ENCODE data around the gene TEKT2.

TEKT2 gene

GRCh38 chr1:36068866-36069265 lies 15.0 kb upstream of the TEKT2 start:
- no peaks in the 10 kb centered on the region for H3K27me3 ChIP-seq (ENCODE audit: insufficient read depth, low read length, poor library complexity, severe bottlenecking)
- H3K9me2 ChIP-seq (replicated peaks; ENCODE audit: low read depth, low read length): no peaks in the 10 kb centered on the region
- H2AFZ ChIP-seq (ENCODE audit: low read length): no peak overlapping the region
- no peaks in the 10 kb centered on the region for H3K4me1 ChIP-seq (ENCODE audit: insufficient read depth, low read length, poor library complexity, severe bottlenecking)
- no peak overlapping the region for H3K9ac ChIP-seq (ENCODE audit: low read depth, low read length, poor library complexity, severe bottlenecking)
- H3F3A ChIP-seq (ENCODE audit: low read depth): no peaks in the 10 kb centered on the region
- no peak for TF ChIP-seq CTCF (conservative IDR thresholded peaks at IDR 0.05; ENCODE audit: low read length)
- TF ChIP-seq EZH2phosphoT487 (IDR thresholded peaks at IDR 0.05; ENCODE audit: borderline replicate concordance): no peak
- no peaks in the 10 kb centered on the region for H3K79me2 ChIP-seq (ENCODE audit: insufficient read depth, low read length)
- H4K20me1 ChIP-seq (ENCODE audit: insufficient read depth, low read length, poor library complexity, severe bottlenecking): no peaks in the 10 kb centered on the region
- no peaks in the 10 kb centered on the region for H3K9me3 ChIP-seq (ENCODE audit: insufficient read depth, low read depth, low read length)
- H3K4me3 ChIP-seq (ENCODE audit: low read length, poor library complexity, severe bottlenecking): no peak overlapping the region
- no peaks in the 10 kb centered on the region for H3K36me3 ChIP-seq (ENCODE audit: insufficient read depth, low read length)
- no peak overlapping the region for H3K4me2 ChIP-seq (ENCODE audit: low read depth, low read length, poor library complexity, severe bottlenecking)

DNA sequence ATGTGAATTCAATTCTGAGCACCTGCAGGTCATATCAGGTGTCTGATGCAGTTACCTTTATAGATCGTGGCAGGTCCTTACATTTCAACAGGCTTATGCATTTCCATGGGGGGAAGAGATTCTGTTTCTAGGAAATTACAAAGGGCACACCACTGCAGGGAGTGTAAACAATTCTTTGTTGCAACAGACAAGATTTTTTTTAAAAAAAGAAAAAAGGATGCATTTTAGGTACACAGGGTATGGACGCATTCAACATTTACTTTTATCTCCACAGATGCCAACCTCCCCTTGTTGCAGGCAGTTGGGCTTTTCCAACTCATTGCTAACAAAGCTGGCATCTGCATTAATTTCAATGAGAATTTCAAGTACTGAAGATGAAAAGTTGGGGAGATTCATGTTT lies 13.5 kb upstream of the TEKT2 start:
- Histone ChIP-seq H3K4me1 (ENCODE audit: insufficient read depth, low read length, poor library complexity, severe bottlenecking) (no peaks in the 10 kb centered on the region), H3K9me2 (replicated peaks; ENCODE audit: low read depth, low read length) (no peaks in the 10 kb centered on the region), H3K36me3 (ENCODE audit: insufficient read depth, low read length) (no peaks in the 10 kb centered on the region), H3K9me3 (ENCODE audit: insufficient read depth, low read depth, low read length) (no peaks in the 10 kb centered on the region), H2AFZ (ENCODE audit: low read length) (no peak overlapping the region), H4K20me1 (ENCODE audit: insufficient read depth, low read length, poor library complexity, severe bottlenecking) (no peaks in the 10 kb centered on the region), H3K9ac (ENCODE audit: low read depth, low read length, poor library complexity, severe bottlenecking) (no peak overlapping the region), H3K79me2 (ENCODE audit: insufficient read depth, low read length) (no peaks in the 10 kb centered on the region), H3K27me3 (ENCODE audit: insufficient read depth, low read length, poor library complexity, severe bottlenecking) (no peaks in the 10 kb centered on the region), H3K4me2 (ENCODE audit: low read depth, low read length, poor library complexity, severe bottlenecking) (no peak overlapping the region), H3K4me3 (ENCODE audit: low read length, poor library complexity, severe bottlenecking) (no peak overlapping the region), H3F3A (ENCODE audit: low read depth) (no peaks in the 10 kb centered on the region)
- no peak for TF ChIP-seq CTCF (conservative IDR thresholded peaks at IDR 0.05; ENCODE audit: low read length)
- no peak for TF ChIP-seq EZH2phosphoT487 (IDR thresholded peaks at IDR 0.05; ENCODE audit: borderline replicate concordance)

DNA sequence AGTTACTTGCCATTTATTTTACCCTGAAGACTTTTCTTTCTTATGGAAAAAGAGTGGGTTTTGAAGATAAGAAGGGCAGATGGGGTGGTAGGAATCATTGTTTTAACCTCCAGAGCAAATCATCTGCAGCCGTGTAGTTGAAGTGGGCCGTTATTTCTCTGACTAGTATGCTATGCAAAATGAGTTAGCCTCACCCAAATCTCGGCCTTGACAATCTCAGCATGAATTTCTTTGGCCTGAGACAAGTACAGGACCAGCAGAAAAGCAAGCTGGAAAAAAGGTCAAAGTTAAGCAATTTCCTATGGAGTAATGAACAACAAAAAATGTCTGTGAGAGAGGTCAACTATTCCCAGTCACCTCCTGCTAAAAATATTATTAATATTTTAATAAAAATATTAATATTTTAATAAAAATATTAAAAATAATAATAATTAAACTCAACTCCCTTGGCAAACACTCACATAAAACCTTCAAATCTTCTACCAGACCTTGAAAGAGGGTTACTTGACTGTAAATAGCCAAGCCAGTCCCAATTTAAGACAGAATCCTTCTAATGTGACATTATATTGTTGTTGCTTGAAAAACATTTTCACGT lies 6.8 kb upstream of the TEKT2 start:
- Histone ChIP-seq H2AFZ (ENCODE audit: low read length) (no peak overlapping the region), H3K4me3 (ENCODE audit: low read length, poor library complexity, severe bottlenecking) (no peak overlapping the region), H3K9me2 (replicated peaks; ENCODE audit: low read depth, low read length) (no peaks in the 10 kb centered on the region), H3K9me3 (ENCODE audit: insufficient read depth, low read depth, low read length) (no peaks in the 10 kb centered on the region), H3K27me3 (ENCODE audit: insufficient read depth, low read length, poor library complexity, severe bottlenecking) (no peaks in the 10 kb centered on the region), H3F3A (ENCODE audit: low read depth) (no peaks in the 10 kb centered on the region), H3K9ac (ENCODE audit: low read depth, low read length, poor library complexity, severe bottlenecking) (no peak overlapping the region), H3K79me2 (ENCODE audit: insufficient read depth, low read length) (no peaks in the 10 kb centered on the region), H3K36me3 (ENCODE audit: insufficient read depth, low read length) (no peaks in the 10 kb centered on the region), H3K4me1 (ENCODE audit: insufficient read depth, low read length, poor library complexity, severe bottlenecking) (no peaks in the 10 kb centered on the region), H3K4me2 (ENCODE audit: low read depth, low read length, poor library complexity, severe bottlenecking) (no peak overlapping the region), H4K20me1 (ENCODE audit: insufficient read depth, low read length, poor library complexity, severe bottlenecking) (no peaks in the 10 kb centered on the region)
- TF ChIP-seq EZH2phosphoT487 (IDR thresholded peaks at IDR 0.05; ENCODE audit: borderline replicate concordance) (no peak), CTCF (conservative IDR thresholded peaks at IDR 0.05; ENCODE audit: low read length) (no peak)

All from Loucy (cell line).